Nephron (organoid): ENCODE data around the gene LRPAP1.

Experiments used
- H3K27ac Mint-ChIP-seq, 3 experiments: 2 replicates each; pipeline ENCODE4 v1.8.0; 2020; ENCODE audit warnings: mixed read lengths in 3 of 3, mild to moderate bottlenecking in 2 of 3, moderate library complexity in 1 of 3
- H3K27me3 Mint-ChIP-seq: 2 replicates; pipeline ENCODE4 v1.8.0; 2021; ENCODE audit warnings: low read depth, mild to moderate bottlenecking, moderate library complexity, mixed read lengths
- H3K36me3 Mint-ChIP-seq: 2 replicates; pipeline ENCODE4 v1.8.0; 2020; ENCODE audit warnings: low read depth, mixed read lengths
- H3K4me1 Mint-ChIP-seq: 2 replicates; pipeline ENCODE4 v1.8.0; 2020; ENCODE audit warnings: mixed read lengths
- H3K4me3 Mint-ChIP-seq, 3 experiments: 2 replicates each; pipeline ENCODE4 v1.8.0; 2020; ENCODE audit warnings: mild to moderate bottlenecking in 3 of 3, mixed read lengths in 3 of 3, moderate library complexity in 2 of 3
- H3K9me3 Mint-ChIP-seq: 2 replicates; pipeline ENCODE4 v1.8.0; 2020; ENCODE audit warnings: mixed read lengths
- CTCF ChIP-seq, 3 experiments: fragments of 200-600 bp; sonication (generic); IDR thresholded peaks; one replicate each; pipeline ENCODE4 v1.5.0; 2021; ENCODE audit warnings: antibody characterized with exemption in 3 of 3; ENCODE audit not compliant: unreplicated experiment in 3 of 3

The LRPAP1 gene

DNA sequence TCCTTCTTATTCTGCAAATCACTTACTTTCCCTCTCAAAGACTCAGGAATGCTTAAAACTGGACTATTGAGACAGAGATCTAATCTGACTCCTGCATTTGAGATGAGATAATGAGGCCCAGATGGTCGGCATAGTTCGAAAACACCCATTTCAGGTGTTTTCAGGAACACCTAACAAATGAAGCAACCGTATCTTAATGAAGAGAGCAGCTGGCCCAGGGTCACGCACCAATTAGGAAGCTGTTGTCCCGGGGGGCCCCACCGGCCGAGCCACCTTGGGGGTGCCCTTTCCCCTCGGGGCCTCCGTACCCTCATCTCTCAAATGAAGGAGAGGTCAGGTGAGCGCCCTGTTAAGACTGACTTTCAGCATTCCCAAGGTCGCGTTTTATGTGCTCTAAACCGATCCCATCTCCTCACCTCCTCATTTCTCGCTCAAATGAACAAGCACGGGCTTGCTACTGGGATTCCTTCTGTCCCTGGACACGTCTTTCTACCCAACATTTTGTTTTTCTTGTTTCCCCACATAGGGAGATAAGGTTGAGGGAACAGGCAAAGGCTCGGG lies 824 bp downstream of the LRPAP1 start:
- peaks cover 11% of the 10 kb centered on the region for H3K36me3 Mint-ChIP-seq
- H3K4me3 Mint-ChIP-seq, result peak overlapping the region; percentile 100
- H3K27me3 Mint-ChIP-seq, result peaks cover 6% of the 10 kb centered on the region
- peaks cover 10% of the 10 kb centered on the region for H3K9me3 Mint-ChIP-seq
- peak overlapping the region in 2 of 3 experiments; percentile 17 to 77 for H3K27ac Mint-ChIP-seq
- TF ChIP-seq CTCF (IDR thresholded peaks at IDR 0.05; ENCODE audit: unreplicated experiment in 3 of 3), result no peak
- H3K4me1 Mint-ChIP-seq, result peaks cover 11% of the 10 kb centered on the region

GRCh38 chr4:3530663-3531254 lies 1.5 kb downstream of the LRPAP1 start:
- no peak for TF ChIP-seq CTCF (IDR thresholded peaks at IDR 0.05; ENCODE audit: unreplicated experiment in 3 of 3)
- H3K27ac Mint-ChIP-seq, result peak overlapping the region in 2 of 3 experiments; percentile 17 to 77
- peaks cover 11% of the 10 kb centered on the region for H3K36me3 Mint-ChIP-seq
- H3K9me3 Mint-ChIP-seq, result peaks cover 10% of the 10 kb centered on the region
- H3K4me3 Mint-ChIP-seq, result peak overlapping the region; percentile 100
- H3K4me1 Mint-ChIP-seq, result peaks cover 11% of the 10 kb centered on the region
- peaks cover 6% of the 10 kb centered on the region for H3K27me3 Mint-ChIP-seq

- Mint-ChIP-seq H3K27ac (no peak overlapping the region), H3K36me3 (peaks cover 15% of the 10 kb centered on the region), H3K9me3 (peaks cover 5% of the 10 kb centered on the region), H3K4me3 (peak overlapping the region; percentile 76 to 100 (median 100)), H3K4me1 (peaks cover 15% of the 10 kb centered on the region), H3K27me3 (peaks cover 6% of the 10 kb centered on the region)
- no peak for TF ChIP-seq CTCF (IDR thresholded peaks at IDR 0.05; ENCODE audit: unreplicated experiment in 3 of 3)
Observed at GRCh38 chr4:3530051-3530450, 2.2 kb downstream of the LRPAP1 start.

DNA sequence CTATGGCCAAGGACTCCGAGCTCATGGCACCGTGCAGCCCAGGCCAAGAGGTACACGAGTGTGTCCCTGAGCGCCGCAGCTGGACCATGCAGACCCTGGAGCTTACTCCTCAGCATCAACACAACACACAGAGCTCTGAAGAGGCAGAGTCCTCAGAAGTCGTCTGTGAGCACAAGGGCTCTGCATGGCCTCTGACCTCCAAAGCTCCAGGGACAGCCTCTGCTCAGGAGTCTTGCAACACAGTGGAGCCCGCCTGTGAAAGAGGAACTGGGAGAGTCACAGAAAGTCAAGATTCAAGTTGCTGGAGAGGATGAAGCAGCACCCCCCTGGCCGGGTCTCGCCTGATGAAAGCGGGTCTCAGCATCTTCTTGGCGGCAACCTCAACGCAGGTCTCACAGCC lies 2.9 kb downstream of the LRPAP1 start:
- Mint-ChIP-seq H3K4me3 (peak overlapping the region; percentile 76 to 100 (median 100)), H3K27ac (no peak overlapping the region), H3K36me3 (peaks cover 19% of the 10 kb centered on the region), H3K27me3 (peaks cover 6% of the 10 kb centered on the region), H3K4me1 (peaks cover 15% of the 10 kb centered on the region), H3K9me3 (peaks cover 4% of the 10 kb centered on the region)
- TF ChIP-seq CTCF (IDR thresholded peaks at IDR 0.05; ENCODE audit: unreplicated experiment in 3 of 3), result no peak

- Mint-ChIP-seq H3K36me3 (peaks cover 19% of the 10 kb centered on the region), H3K4me3 (peak overlapping the region; percentile 40 to 67 (median 56)), H3K9me3 (no peaks in the 10 kb centered on the region), H3K4me1 (peaks cover 15% of the 10 kb centered on the region), H3K27ac (peak overlapping the region in 2 of 3 experiments; percentile 73 to 88), H3K27me3 (no peaks in the 10 kb centered on the region)
- no peak for TF ChIP-seq CTCF (IDR thresholded peaks at IDR 0.05; ENCODE audit: unreplicated experiment in 3 of 3)
Observed at GRCh38 chr4:3527914-3528876, 4.0 kb downstream of the LRPAP1 start.
